GM21390 (cell line): ENCODE measurements around the gene GPATCH2.
"Not testable (repeated sequence)": the region's sequence is repeated elsewhere in the genome, so short reads cannot be mapped to it uniquely, and the experiment has no call there.

Experiments used
- ATAC-seq: cut with Tn5 transposase; IDR thresholded peaks from one replicate; pipeline ENCODE4 v1.9.1; 2021; ENCODE audit not compliant: unreplicated experiment

Gene GPATCH2

DNA sequence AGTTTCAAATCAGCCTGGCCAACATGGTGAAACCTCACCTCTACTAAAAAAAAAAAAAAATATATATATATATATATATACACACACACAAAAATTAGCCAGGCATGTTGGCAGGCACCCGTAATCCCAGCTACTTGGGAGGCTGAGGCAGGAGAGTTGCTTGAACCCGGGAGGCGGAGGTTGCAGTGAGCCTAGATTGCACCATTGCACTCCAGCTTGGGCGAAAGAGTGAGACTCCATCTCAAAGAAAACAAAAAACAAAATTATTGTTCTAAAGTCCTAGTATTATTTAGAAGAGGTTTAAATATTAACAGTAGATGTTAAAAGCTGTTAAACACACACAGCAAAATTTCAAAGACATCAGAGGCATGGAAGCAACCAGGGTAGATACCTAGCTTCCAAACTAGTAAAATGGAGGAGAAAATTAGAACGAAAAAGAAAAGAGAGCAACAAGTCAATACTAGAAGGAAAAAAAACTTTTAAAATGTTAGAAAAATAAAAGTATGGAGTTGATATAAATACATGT, 46.5 kb downstream of the GPATCH2 start:
- ATAC-seq: not testable (repeated sequence)

DNA sequence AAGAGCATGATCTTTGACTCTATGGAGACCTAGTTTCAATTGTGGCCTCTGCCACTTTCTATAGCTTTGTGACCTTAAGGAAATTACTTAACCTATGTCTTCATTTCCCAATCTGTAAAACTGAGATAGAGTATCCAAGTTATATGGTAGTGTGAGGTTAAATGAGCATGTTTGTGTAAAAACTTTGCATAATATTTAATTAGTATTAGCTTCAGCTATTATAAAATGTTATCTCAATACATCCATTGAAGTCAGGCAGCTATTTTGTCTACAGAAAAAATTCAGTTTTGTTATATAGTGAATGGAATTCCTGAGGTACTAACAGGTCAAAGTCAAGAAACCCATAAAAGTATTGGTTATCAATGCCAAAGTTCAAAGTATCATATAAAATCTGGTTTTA, 53.6 kb downstream of the GPATCH2 start:
- ATAC-seq: no peak

GRCh38 chr1:217574265-217574949, 56.5 kb downstream of the GPATCH2 start:
- no peak for ATAC-seq

GRCh38 chr1:217569021-217569420, 61.9 kb downstream of the GPATCH2 start:
- ATAC-seq: no peak

DNA sequence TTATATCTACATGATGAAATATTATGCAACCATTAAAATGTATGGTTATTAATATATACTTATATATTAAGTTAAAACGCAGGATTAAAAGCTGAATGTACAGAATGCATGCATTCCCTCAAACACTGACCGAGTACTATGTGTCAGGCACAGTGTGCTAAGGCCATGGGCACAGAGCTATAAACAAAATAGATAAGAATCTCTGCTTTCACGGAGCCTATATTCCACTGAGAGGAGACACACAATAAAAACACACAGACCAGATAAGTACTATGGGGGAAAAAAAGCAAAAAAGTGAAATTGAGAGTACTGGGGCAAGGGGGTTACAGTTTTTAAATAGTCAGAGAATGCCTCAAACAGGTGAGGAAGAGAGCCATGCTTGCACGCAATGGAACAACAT, 62.7 kb downstream of the GPATCH2 start:
- no peak for ATAC-seq

DNA sequence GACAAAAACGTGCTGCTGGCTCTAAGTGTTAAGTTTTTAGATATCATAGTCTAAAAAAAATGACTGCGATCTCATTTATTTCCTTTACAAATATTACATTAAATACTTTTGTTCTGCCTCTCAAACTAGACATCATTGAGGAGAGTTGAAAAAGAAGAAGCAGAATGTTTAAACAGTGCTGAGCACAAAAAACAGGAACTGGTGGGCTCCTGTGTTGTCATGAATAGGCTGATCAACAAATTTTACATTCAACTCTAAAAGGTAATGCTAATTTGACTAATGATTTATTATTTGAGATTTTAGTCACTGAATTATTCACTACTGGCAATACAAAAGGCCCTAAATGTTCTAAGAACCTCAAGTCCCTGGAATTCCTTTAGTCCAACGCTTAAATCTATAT, 66.1 kb downstream of the GPATCH2 start:
- no peak for ATAC-seq

DNA sequence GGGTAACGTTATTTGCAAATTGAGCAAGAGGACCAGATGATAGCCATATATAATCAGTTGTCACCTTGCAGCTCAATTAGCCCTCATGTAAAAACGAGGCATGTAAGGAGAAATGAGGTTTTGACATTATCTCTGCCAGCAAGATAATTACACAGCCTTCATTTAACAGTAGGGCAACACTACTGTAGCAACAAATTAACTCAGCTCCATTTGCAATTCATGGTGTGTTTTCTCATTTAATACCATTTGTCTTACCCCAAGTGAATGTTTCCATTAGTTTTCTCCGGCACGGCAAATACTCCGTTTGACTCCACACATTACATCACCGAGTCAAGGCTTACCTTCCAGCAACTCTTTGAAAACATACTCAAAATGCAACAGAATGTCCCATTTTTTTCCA, 66.7 kb downstream of the GPATCH2 start:
- ATAC-seq: no peak

- no peak for ATAC-seq
Measured at GRCh38 chr1:217563179-217563578, 67.7 kb downstream of the GPATCH2 start.

- no peak for ATAC-seq
Measured at GRCh38 chr1:217562229-217562878, 68.5 kb downstream of the GPATCH2 start.

DNA sequence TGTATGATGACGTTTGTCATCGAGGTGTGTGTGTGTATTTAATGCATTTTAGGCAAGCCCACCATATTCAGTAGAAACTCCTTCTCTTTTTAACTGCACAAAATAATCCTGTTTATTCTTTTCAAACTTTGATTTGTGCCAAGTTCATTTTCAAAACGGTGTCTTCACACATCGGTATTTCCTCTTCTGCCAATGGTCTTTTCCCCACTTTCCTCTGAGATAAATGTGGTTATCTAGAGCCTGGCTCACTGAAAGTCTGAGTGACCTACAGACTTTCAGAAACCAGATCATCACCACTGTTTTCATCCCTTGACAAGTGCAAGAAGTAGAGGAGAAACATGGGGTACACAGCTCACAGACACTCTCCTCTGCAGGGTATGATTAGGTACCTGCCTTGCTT, 69.4 kb downstream of the GPATCH2 start:
- no peak for ATAC-seq

- ATAC-seq: no peak
Measured at GRCh38 chr1:217554849-217555248, 76.0 kb downstream of the GPATCH2 start.

GRCh38 chr1:217553949-217554509, 76.9 kb downstream of the GPATCH2 start:
- no peak for ATAC-seq

DNA sequence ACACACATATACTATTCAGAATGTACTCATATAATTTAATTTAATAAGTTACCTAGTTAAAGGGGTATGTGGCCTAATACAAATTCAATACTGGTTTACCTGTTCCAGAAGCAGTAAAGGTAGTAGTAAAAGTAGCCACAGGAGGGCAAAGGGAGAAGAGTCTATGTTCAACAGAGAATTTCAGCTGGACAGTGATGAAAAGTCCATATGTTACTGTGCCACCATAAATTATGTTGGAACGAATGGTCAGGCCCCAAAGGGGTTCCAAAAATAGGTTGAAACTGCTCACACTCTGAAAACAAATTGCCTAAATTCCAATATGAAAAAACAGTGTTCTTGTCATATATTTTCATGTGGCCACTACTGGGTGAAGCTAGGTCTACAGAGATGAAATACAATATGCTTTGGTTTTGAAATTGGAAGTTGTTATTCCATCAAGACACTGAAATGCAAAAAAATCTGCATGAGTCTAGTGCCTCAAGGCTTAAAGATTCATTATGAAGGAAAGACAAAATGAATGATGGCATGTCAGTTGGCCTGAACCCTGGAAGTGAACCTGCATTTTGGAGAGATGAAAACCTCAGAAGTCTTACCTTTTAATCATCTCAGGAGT, 78.4 kb downstream of the GPATCH2 start:
- no peak for ATAC-seq

- peak; percentile 93 for ATAC-seq
Measured at GRCh38 chr1:217542837-217543236, 88.1 kb downstream of the GPATCH2 start.

DNA sequence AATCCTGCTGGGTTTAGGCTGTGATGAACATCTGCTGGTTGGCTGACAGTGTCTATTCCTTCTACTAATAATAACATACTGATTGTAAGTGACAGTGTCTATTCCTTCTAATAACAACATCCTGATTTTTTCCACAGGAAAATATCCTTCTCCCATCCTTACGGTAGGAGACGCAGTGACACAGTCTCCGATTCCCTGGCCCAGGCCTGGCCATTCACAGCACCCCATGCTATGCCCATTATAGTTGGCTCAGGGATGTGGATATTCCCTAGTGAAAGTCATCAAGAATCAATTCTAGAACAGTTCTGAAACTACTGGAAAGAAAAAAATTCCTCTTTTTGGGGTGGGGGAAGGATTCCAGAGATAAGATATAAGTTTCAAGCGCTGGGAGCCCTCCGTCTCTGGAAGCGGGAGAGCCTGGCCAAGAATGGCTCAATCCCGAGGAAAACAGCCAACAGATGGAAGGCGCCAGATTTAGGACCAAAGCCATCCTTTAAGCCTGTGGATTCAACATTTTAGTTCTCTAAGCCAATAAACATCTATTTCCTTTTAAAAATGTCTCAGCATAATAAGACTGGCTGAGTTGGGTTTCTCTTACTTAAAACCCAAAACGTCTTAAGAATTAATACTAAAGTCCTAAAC, 88.6 kb downstream of the GPATCH2 start:
- ATAC-seq: no peak

DNA sequence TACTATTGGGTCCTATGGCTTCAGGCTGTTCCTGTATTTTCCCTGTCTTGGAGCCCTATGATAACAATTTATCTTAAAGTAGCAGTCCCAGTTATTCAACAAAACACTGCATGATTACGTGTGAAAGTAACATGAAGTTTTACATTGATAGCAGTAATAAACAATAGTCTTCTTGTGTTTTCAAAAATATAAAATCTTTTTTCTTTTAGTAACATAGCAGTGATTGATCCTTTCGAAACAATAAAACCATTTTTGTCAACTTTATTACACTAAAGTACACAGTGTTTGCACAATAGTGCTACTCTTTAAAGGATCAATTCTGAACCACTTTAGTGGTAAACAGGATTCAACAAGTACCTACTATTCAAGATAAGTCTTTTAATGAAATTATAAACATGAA, 90.6 kb downstream of the GPATCH2 start:
- ATAC-seq: no peak

DNA sequence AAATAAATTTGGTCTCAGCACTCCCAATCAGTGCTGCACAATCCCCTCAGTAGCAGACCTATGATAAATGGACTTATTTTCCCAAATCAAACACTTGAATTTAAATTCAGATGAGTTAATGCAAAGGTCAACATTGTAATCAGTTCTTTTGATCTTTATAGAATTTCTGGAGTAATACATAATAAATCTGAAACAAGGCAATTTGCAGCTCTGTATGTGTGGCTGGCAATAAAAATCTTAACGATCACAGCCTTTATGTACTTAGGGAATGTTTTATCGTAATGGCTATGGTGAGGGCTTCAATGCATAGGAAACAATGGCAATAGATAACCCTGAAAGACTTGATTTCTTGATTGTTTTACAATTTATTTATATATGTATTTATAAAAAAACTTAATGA, 91.4 kb downstream of the GPATCH2 start:
- no peak for ATAC-seq

DNA sequence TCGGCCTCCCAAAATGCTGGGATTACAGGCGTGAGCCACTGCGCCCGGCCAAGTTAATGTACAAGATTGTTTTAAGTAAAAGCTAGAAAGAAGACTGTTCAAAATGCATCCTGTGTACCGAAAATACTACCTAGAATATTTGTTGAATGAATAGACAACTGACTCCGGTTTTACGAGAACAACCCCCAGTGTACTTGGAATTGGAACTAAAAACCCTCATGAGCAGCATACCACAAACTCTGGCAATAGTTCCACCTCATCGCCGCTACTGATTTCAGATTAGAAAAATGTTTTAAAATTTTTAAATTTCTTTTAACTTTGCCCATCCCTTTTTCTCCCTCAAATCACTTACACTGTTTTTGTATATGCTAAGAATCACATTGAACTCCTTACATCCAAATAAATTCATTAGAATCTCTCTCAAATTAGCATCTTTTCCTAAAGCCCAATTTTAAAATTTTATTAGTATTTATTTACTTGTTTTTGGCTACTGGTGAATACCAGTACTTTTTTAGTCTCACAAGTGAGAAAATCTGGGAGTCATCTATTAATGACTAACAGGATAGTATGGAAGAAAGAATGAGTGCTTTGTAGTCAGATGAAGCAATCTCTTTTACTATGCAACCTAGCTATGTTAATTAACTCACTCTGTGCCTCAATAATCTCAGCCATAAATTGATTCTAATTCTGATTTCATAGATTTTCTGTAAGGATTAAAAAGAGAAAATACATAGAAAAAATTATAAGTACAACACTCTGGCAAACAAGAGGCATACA, 95.1 kb downstream of the GPATCH2 start:
- ATAC-seq: no peak

GRCh38 chr1:217534566-217534965, 96.3 kb downstream of the GPATCH2 start:
- ATAC-seq: no peak

GRCh38 chr1:217528271-217528670, 102.6 kb downstream of the GPATCH2 start:
- no peak for ATAC-seq

DNA sequence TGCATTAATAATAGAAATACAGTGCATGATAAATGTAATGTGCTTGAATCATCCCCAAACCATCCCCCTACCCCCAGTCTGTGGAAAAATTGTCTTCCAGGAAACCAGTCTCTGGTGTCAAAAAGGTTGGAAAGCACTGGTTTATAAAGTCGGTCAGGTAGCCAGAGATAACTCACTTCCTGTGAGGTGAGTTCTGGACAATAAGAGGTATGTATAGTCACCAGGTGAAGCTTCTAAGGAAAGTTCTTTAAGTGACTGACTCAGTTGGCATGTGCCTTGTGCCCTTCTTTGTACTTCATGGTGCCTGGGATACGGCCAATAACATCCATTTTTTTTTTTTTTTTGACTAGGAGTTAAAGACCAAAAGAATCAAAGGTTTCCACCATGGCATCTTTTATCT, 103.7 kb downstream of the GPATCH2 start:
- ATAC-seq: no peak
